SK-N-MC (cell line): ENCODE data around the gene NDUFB7.

ENCODE experiments used
- EZH2 ChIP-seq: fragments of 200-600 bp; sonication (generic); IDR thresholded peaks from one replicate; pipeline ENCODE4 v1.6.1; 2017; ENCODE audit warnings: antibody characterized with exemption
- FOXP2 ChIP-seq: optimal IDR thresholded peaks from 2 replicates; pipeline ENCODE3; 2011; ENCODE audit warnings: mild to moderate bottlenecking, moderate library complexity; ENCODE audit not compliant: insufficient read depth; ENCODE audit errors: extremely low read length, control extremely low read depth
- POLR2AphosphoS5 ChIP-seq: IDR thresholded peaks from 2 replicates; pipeline ENCODE4 v1.6.1; 2012; ENCODE audit warnings: mild to moderate bottlenecking, low read depth, low read length, borderline replicate concordance

DNA sequence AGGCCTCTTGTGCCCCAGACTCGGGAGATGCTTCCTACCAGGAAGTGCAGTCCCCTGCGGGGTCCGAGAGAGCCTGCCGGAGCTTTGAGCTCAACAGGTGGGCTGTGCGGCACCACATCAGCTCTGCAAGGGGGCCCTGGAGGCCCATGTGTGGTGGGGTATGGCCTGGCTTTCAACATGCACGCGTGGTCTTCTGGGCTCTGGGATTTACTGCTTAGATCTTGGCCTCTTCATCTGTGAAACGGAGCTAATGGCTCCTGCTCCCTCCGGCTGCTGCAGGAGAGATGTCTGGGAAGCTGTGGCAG is 18.0 kb downstream of the NDUFB7 start:
- TF ChIP-seq POLR2AphosphoS5, result no peak
- TF ChIP-seq EZH2, result no peak
- no peak for TF ChIP-seq FOXP2
